Trophoblast cell (in vitro differentiated cells and primary cell): ENCODE measurements around the gene GDF15.

Experiments
- DNase-seq, 2 donors: peaks; one replicate each; pipeline ENCODE4 v3.0.0-alpha.2; 2016
- H2AFZ ChIP-seq: 2 replicates; pipeline ENCODE4 v1.6.1; 2013; ENCODE audit warnings: low read length, moderate library complexity, mild to moderate bottlenecking; ENCODE audit not compliant: insufficient read depth, poor library complexity
- H2AK5ac ChIP-seq: 2 replicates; pipeline ENCODE4 v1.6.1; 2013; ENCODE audit warnings: mild to moderate bottlenecking, low read length
- H2BK120ac ChIP-seq: 2 replicates; pipeline ENCODE4 v1.6.1; 2013; ENCODE audit warnings: low read length, mild to moderate bottlenecking, moderate library complexity; ENCODE audit not compliant: insufficient read depth, poor library complexity
- H2BK12ac ChIP-seq: 2 replicates; pipeline ENCODE4 v1.6.1; 2013; ENCODE audit warnings: mild to moderate bottlenecking, low read length, moderate library complexity
- H2BK5ac ChIP-seq: 2 replicates; pipeline ENCODE4 v1.6.1; 2013; ENCODE audit warnings: low read length, low read depth, moderate library complexity, mild to moderate bottlenecking; ENCODE audit not compliant: poor library complexity
- H3K14ac ChIP-seq: 2 replicates; pipeline ENCODE4 v1.6.1; 2013; ENCODE audit warnings: mild to moderate bottlenecking, low read length
- H3K18ac ChIP-seq: 2 replicates; pipeline ENCODE4 v1.6.1; 2013; ENCODE audit warnings: mild to moderate bottlenecking, low read length
- H3K23ac ChIP-seq: 2 replicates; pipeline ENCODE4 v1.6.1; 2013; ENCODE audit warnings: low read length
- H3K27ac ChIP-seq: 2 replicates; pipeline ENCODE4 v1.5.1; 2013; ENCODE audit warnings: low read depth, mild to moderate bottlenecking, inconsistent platforms, low read length, moderate library complexity
- H3K27me3 ChIP-seq: 2 replicates; pipeline ENCODE4 v1.6.1; 2013; ENCODE audit warnings: inconsistent platforms, mild to moderate bottlenecking, low read length, moderate library complexity; ENCODE audit not compliant: insufficient read depth
- H3K36me3 ChIP-seq, 2 experiments: 1 replicate in 1 of 2; 2 replicates in 1 of 2; pipeline ENCODE4 v1.6.1; 2013; ENCODE audit warnings: low read length in 2 of 2, mild to moderate bottlenecking in 2 of 2, moderate library complexity in 1 of 2; ENCODE audit not compliant: insufficient read depth in 2 of 2, control insufficient read depth in 1 of 2
- H3K4ac ChIP-seq: 2 replicates; pipeline ENCODE4 v1.6.1; 2013; ENCODE audit warnings: low read depth, mild to moderate bottlenecking, low read length, moderate library complexity
- H3K4me1 ChIP-seq, 2 experiments: 1 replicate in 1 of 2; 2 replicates in 1 of 2; pipeline ENCODE4 v1.6.1; 2013; ENCODE audit warnings: low read length in 2 of 2, mild to moderate bottlenecking in 2 of 2, moderate library complexity in 1 of 2; ENCODE audit not compliant: insufficient read depth in 2 of 2, control insufficient read depth in 1 of 2
- H3K4me2 ChIP-seq: 2 replicates; pipeline ENCODE4 v1.6.1; 2013; ENCODE audit warnings: inconsistent platforms, mild to moderate bottlenecking, low read length, moderate library complexity
- H3K4me3 ChIP-seq: 2 replicates; pipeline ENCODE4 v1.5.1; 2013; ENCODE audit warnings: mild to moderate bottlenecking, low read depth, low read length, inconsistent platforms
- H3K79me1 ChIP-seq: one replicate; pipeline ENCODE4 v1.6.1; 2013; ENCODE audit warnings: low read length
- H3K79me2 ChIP-seq: 2 replicates; pipeline ENCODE4 v1.6.1; 2013; ENCODE audit warnings: low read length, mild to moderate bottlenecking; ENCODE audit not compliant: control insufficient read depth, insufficient read depth, poor library complexity
- H3K9ac ChIP-seq: 2 replicates; pipeline ENCODE4 v1.6.1; 2013; ENCODE audit warnings: mild to moderate bottlenecking, low read length
- H3K9me3 ChIP-seq: 2 replicates; pipeline ENCODE4 v1.6.1; 2013; ENCODE audit warnings: low read depth, mild to moderate bottlenecking, control low read depth, inconsistent platforms, low read length; ENCODE audit not compliant: insufficient read depth
- H4K12ac ChIP-seq: 2 replicates; pipeline ENCODE4 v1.6.1; 2013; ENCODE audit warnings: low read depth, mild to moderate bottlenecking, low read length, moderate library complexity
- H4K8ac ChIP-seq: 2 replicates; pipeline ENCODE4 v1.6.1; 2013; ENCODE audit warnings: low read depth, mild to moderate bottlenecking, low read length, moderate library complexity
- H4K91ac ChIP-seq: one replicate; pipeline ENCODE4 v1.6.1; 2013; ENCODE audit warnings: low read depth, mild to moderate bottlenecking, low read length, moderate library complexity
- WGBS: extraction: QIAGEN DNeasy Blood & Tissue Kit; methylation state at CpG from one replicate; pipeline ENCODE4 v1.1.7; 2013; ENCODE audit warnings: missing lambda C conversion rate; ENCODE audit not compliant: insufficient read length, insufficient coverage; ENCODE audit errors: extremely low coverage; 5-methylcytosine and 5-hydroxymethylcytosine counted together

The GDF15 gene

GRCh38 chr19:18428173-18428786 lies 42.3 kb downstream of the GDF15 start:
- H2BK120ac ChIP-seq, result no peak overlapping the region
- H3K4me3 ChIP-seq, result no peak overlapping the region
- H3K79me2 ChIP-seq, result peaks cover 6% of the 10 kb centered on the region
- H3K27me3 ChIP-seq, result no peaks in the 10 kb centered on the region
- H4K91ac ChIP-seq, result no peak overlapping the region
- WGBS, result no CpG with 5 or more reads among the region's 17 CpGs
- peaks cover 22% of the 10 kb centered on the region in 2 experiments for H3K4me1 ChIP-seq
- H4K12ac ChIP-seq, result no peak overlapping the region
- H3K79me1 ChIP-seq, result peaks cover 16% of the 10 kb centered on the region
- no peak overlapping the region for H3K27ac ChIP-seq
- no peak overlapping the region for H2BK12ac ChIP-seq
- H3K14ac ChIP-seq, result no peak overlapping the region
- peak overlapping the region; percentile 70 for H3K4me2 ChIP-seq
- no peak overlapping the region for H3K23ac ChIP-seq
- no peak overlapping the region for H2AFZ ChIP-seq
- no peak overlapping the region for H3K18ac ChIP-seq
- H3K36me3 ChIP-seq, result peaks cover 0 to 4% of the 10 kb centered on the region in 2 experiments
- DNase-seq, result no peak
- peak overlapping the region; percentile 40 for H2AK5ac ChIP-seq
- H2BK5ac ChIP-seq, result no peak overlapping the region
- H4K8ac ChIP-seq, result peak overlapping the region; percentile 16
- no peak overlapping the region for H3K4ac ChIP-seq
- H3K9me3 ChIP-seq, result no peaks in the 10 kb centered on the region
- no peak overlapping the region for H3K9ac ChIP-seq

DNA sequence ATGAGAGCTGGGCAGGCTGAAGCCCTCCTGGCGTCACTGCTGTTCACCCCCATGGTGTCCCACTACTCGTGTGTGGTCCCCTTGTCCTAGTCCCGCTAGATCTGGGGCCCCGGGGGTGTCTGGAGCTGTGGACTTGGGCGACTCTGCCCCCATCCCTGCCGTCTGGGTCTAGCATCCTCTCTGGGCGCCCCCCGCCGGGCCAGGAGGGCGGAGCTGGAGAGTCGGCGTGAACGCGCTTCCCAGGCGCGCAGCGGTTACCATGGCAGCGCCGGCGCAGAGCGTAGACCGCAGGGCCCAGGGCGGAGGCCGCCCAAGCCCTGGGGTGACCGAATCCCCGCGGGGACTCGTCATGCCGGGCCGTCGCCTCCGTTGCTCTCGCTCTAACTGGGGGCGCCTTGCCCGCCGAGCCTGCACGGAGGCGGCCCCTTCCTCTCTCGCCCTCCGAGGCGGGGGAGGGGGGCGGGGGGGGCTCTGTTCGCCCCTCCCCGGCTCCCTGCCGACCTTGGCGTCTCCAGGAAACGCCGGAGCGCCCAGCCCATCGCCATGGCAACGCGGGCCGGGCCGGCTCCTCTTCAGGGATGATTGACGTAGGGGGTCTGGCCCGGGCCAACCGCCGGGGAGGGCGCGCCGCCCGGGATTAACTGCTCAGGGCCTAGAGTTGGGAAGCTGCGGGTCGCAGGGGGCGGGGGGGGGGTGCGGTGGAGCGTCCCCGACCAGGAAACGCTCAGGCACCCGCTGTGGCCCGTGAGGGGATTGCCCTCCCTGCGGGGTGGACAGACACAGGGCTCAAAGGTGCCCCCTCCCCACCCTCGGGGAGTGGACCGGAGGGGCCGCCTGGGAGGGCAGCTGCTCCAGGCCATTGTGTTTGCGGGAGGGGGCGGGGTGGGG lies 43.1 kb downstream of the GDF15 start:
- peak overlapping the region; percentile 50 for H2BK5ac ChIP-seq
- no peak overlapping the region for H3K9ac ChIP-seq
- peaks cover 23 to 24% of the 10 kb centered on the region in 2 experiments for H3K4me1 ChIP-seq
- peak overlapping the region; percentile 40 for H2AK5ac ChIP-seq
- H4K91ac ChIP-seq, result peak overlapping the region; percentile 79
- H3K4ac ChIP-seq, result peak overlapping the region; percentile 34
- H3K4me2 ChIP-seq, result peak overlapping the region; percentile 70
- peaks cover 0 to 4% of the 10 kb centered on the region in 2 experiments for H3K36me3 ChIP-seq
- no peak overlapping the region for H3K23ac ChIP-seq
- H4K12ac ChIP-seq, result peak overlapping the region; percentile 7
- DNase-seq, result peak; percentile 40 to 61
- H3K27me3 ChIP-seq, result no peaks in the 10 kb centered on the region
- peak overlapping the region; percentile 36 for H3K14ac ChIP-seq
- peak overlapping the region; percentile 33 for H3K18ac ChIP-seq
- peak overlapping the region; percentile 67 for H3K4me3 ChIP-seq
- peaks cover 8% of the 10 kb centered on the region for H3K79me2 ChIP-seq
- H3K27ac ChIP-seq, result peak overlapping the region; percentile 15
- H3K9me3 ChIP-seq, result no peaks in the 10 kb centered on the region
- H4K8ac ChIP-seq, result peak overlapping the region; percentile 61
- peak overlapping the region; percentile 52 for H2BK120ac ChIP-seq
- H3K79me1 ChIP-seq, result peaks cover 18% of the 10 kb centered on the region
- no CpG with 5 or more reads among the region's 77 CpGs for WGBS
- peak overlapping the region; percentile 51 for H2BK12ac ChIP-seq
- H2AFZ ChIP-seq, result no peak overlapping the region

GRCh38 chr19:18429717-18430416 lies 43.9 kb downstream of the GDF15 start:
- H2AK5ac ChIP-seq, result peak overlapping the region; percentile 18
- H2BK120ac ChIP-seq, result no peak overlapping the region
- peak overlapping the region; percentile 34 for H3K4ac ChIP-seq

GRCh38 chr19:18430417-18431144 lies 44.6 kb downstream of the GDF15 start:
- peaks cover 7% of the 10 kb centered on the region for H3K79me2 ChIP-seq
- H2AFZ ChIP-seq, result no peak overlapping the region
- H3K27ac ChIP-seq, result no peak overlapping the region
- no peak overlapping the region for H3K18ac ChIP-seq
- no peak overlapping the region for H3K23ac ChIP-seq
- no peak overlapping the region for H4K91ac ChIP-seq
- no peak overlapping the region for H3K4me3 ChIP-seq
- no peak overlapping the region for H2AK5ac ChIP-seq
- no peak overlapping the region for H3K14ac ChIP-seq
- no peaks in the 10 kb centered on the region for H3K9me3 ChIP-seq
- peaks cover 29 to 30% of the 10 kb centered on the region in 2 experiments for H3K4me1 ChIP-seq
- peaks cover 20% of the 10 kb centered on the region for H3K79me1 ChIP-seq
- H3K4ac ChIP-seq, result no peak overlapping the region
- H2BK120ac ChIP-seq, result no peak overlapping the region
- no peak overlapping the region for H4K8ac ChIP-seq
- H3K36me3 ChIP-seq, result peaks cover 12 to 16% of the 10 kb centered on the region in 2 experiments
- H3K9ac ChIP-seq, result no peak overlapping the region
- H4K12ac ChIP-seq, result no peak overlapping the region
- no peak for DNase-seq
- no peak overlapping the region for H2BK12ac ChIP-seq
- no peak overlapping the region for H3K4me2 ChIP-seq
- WGBS, result no CpG with 5 or more reads among the region's 21 CpGs
- H2BK5ac ChIP-seq, result no peak overlapping the region
- H3K27me3 ChIP-seq, result no peaks in the 10 kb centered on the region

More at GRCh38 chr19:18429717-18430416, 43.9 kb downstream of the GDF15 start:
- no peak for DNase-seq
- H3K36me3 ChIP-seq, result peaks cover 5 to 9% of the 10 kb centered on the region in 2 experiments
- H4K8ac ChIP-seq, result peak overlapping the region; percentile 61
- peak overlapping the region; percentile 79 for H4K91ac ChIP-seq
- no peak overlapping the region for H3K27ac ChIP-seq
- peak overlapping the region; percentile 40 for H4K12ac ChIP-seq
- H3K4me1 ChIP-seq, result peaks cover 30% of the 10 kb centered on the region in 2 experiments
- WGBS, result no CpG with 5 or more reads among the region's 13 CpGs
- no peak overlapping the region for H3K23ac ChIP-seq
- peak overlapping the region; percentile 18 for H3K4me3 ChIP-seq
- no peaks in the 10 kb centered on the region for H3K9me3 ChIP-seq
- peak overlapping the region; percentile 19 for H3K18ac ChIP-seq
- H3K14ac ChIP-seq, result peak overlapping the region; percentile 36
- no peaks in the 10 kb centered on the region for H3K27me3 ChIP-seq
- peak overlapping the region; percentile 45 for H2BK5ac ChIP-seq
- peaks cover 20% of the 10 kb centered on the region for H3K79me1 ChIP-seq
- no peak overlapping the region for H2AFZ ChIP-seq
- H3K79me2 ChIP-seq, result peaks cover 9% of the 10 kb centered on the region
- peak overlapping the region; percentile 25 for H2BK12ac ChIP-seq
- peak overlapping the region; percentile 24 for H3K9ac ChIP-seq
- peak overlapping the region; percentile 70 for H3K4me2 ChIP-seq
